Endothelial cell of umbilical vein (primary cell): ENCODE data around the gene ACSM5. TPM values are rescaled to one million over a fixed set of nuclear protein-coding genes. Genes with fewer than 3 reads are reported as not detected.

ENCODE experiments used
- BruUV-seq: library from RNA; stranded (reverse); fragments of 400-500 nt; replicated peaks from 2 replicates; lab custom pipeline; 2021; lab: Mats Ljungman, UMichigan
- CTCF ChIA-PET: fragments of 300-600, 350-600 bp; sonication (Branson Sonifier 250); formaldehyde crosslinking; loops from one replicate; lab custom pipeline; 2021; ENCODE audit warnings: antibody characterized with exemption, inconsistent platforms; lab: Charles Lee
- POLR2A ChIA-PET: fragments of 300-600, 350-600 bp; sonication (Branson Sonifier 250); formaldehyde crosslinking; loops from one replicate; lab custom pipeline; 2021; ENCODE audit warnings: antibody characterized with exemption, inconsistent platforms; lab: Charles Lee
- DNase-seq: peaks from one replicate; pipeline ENCODE4 v3.0.0-alpha.2; 2011; ENCODE audit warnings: low read depth, low spot score
- FAIRE-seq: peaks from 2 replicates; lab custom pipeline; 2011; peaks lifted over from hg19 to GRCh38; lab: Jason Lieb, UNC
- H2AFZ ChIP-seq: 2 replicates; pipeline ENCODE4 v1.6.0; 2012; ENCODE audit warnings: low read depth, low read length, control low read depth, inconsistent platforms
- H3K27ac ChIP-seq: 2 replicates; pipeline ENCODE4 v1.5.1; 2011; ENCODE audit warnings: low read depth, mild to moderate bottlenecking, control low read depth, low read length, moderate library complexity; ENCODE audit not compliant: insufficient read depth
- H3K27me3 ChIP-seq, 2 experiments: 2 replicates each; pipeline versions ENCODE4 v1.6.0 to v1.6.1; 2011; ENCODE audit warnings: low read length in 2 of 2, mixed read lengths in 1 of 2; ENCODE audit not compliant: control insufficient read depth in 2 of 2, insufficient read depth in 2 of 2
- H3K36me3 ChIP-seq, 2 experiments: 2 replicates in 1 of 2; 3 replicates in 1 of 2; pipeline ENCODE4 v1.5.1; 2011; ENCODE audit warnings: low read length in 2 of 2, mild to moderate bottlenecking in 1 of 2, moderate library complexity in 1 of 2; ENCODE audit not compliant: control insufficient read depth in 2 of 2, insufficient read depth in 2 of 2; ENCODE audit errors: extremely low read depth in 1 of 2
- H3K4me1 ChIP-seq: 3 replicates; pipeline ENCODE4 v1.5.1; 2011; ENCODE audit warnings: mild to moderate bottlenecking, low read length; ENCODE audit not compliant: control insufficient read depth, insufficient read depth; ENCODE audit errors: extremely low read depth
- H3K4me2 ChIP-seq: 2 replicates; pipeline ENCODE4 v1.6.1; 2011; ENCODE audit warnings: low read length, control low read depth, mixed read lengths; ENCODE audit not compliant: insufficient read depth
- H3K4me3 ChIP-seq, 3 experiments: fragments of 200-600 bp in 1 of 3; sonication (generic), shearing (Covaris generic) in 1 of 3; replicated peaks in 1 of 3; 2 replicates each; pipeline ENCODE4 v1.5.1; 2011 to 2016; ENCODE audit warnings: control low read depth in 3 of 3, low read length in 3 of 3, mild to moderate bottlenecking in 2 of 3, inconsistent platforms in 1 of 3, low read depth in 1 of 3, moderate library complexity in 1 of 3; ENCODE audit not compliant: insufficient read depth in 1 of 3
- H3K79me2 ChIP-seq: 2 replicates; pipeline ENCODE4 v1.6.0; 2012; ENCODE audit warnings: low read length, inconsistent platforms; ENCODE audit not compliant: control insufficient read depth, insufficient read depth
- H3K9ac ChIP-seq: replicated peaks from 2 replicates; pipeline ENCODE3; 2011; ENCODE audit warnings: low read length, control low read depth; ENCODE audit not compliant: insufficient read depth; ENCODE audit errors: extremely low read depth
- H3K9me1 ChIP-seq: replicated peaks from 3 replicates; pipeline ENCODE4 v1.6.0; 2011; ENCODE audit warnings: mild to moderate bottlenecking, low read length; ENCODE audit not compliant: control insufficient read depth, insufficient read depth; ENCODE audit errors: extremely low read depth
- H3K9me3 ChIP-seq: replicated peaks from 2 replicates; pipeline ENCODE4 v1.5.1; 2012; ENCODE audit warnings: low read length, inconsistent platforms; ENCODE audit not compliant: control insufficient read depth, insufficient read depth
- H4K20me1 ChIP-seq: replicated peaks from 2 replicates; pipeline ENCODE3; 2011; ENCODE audit warnings: mild to moderate bottlenecking, low read length; ENCODE audit not compliant: control insufficient read depth, insufficient read depth; ENCODE audit errors: extremely low read depth
- FOS ChIP-seq: IDR thresholded peaks from 2 replicates; pipeline ENCODE4 v1.6.1; 2011; ENCODE audit warnings: mild to moderate bottlenecking, low read length, moderate library complexity, borderline replicate concordance; ENCODE audit not compliant: insufficient read depth
- GATA2 ChIP-seq: IDR thresholded peaks from 2 replicates; pipeline ENCODE4 v1.7.0; 2011; ENCODE audit warnings: low read depth, mild to moderate bottlenecking, moderate library complexity, mixed read lengths, low read length; ENCODE audit not compliant: insufficient read length, insufficient read depth
- JUN ChIP-seq: IDR thresholded peaks from 2 replicates; pipeline ENCODE4 v1.6.1; 2011; ENCODE audit warnings: borderline replicate concordance, low read depth; ENCODE audit not compliant: insufficient read length, insufficient read depth
- MAX ChIP-seq: IDR thresholded peaks from 2 replicates; pipeline ENCODE4 v1.6.1; 2011; ENCODE audit not compliant: insufficient read depth, insufficient read length
- MYC ChIP-seq: IDR thresholded peaks from one replicate; pipeline ENCODE4 v1.6.1; 2011; ENCODE audit warnings: mild to moderate bottlenecking, low read depth, low read length
- POLR2A ChIP-seq: IDR thresholded peaks from 2 replicates; pipeline ENCODE4 v1.6.1; 2012; ENCODE audit warnings: low read depth, mild to moderate bottlenecking, control low read depth, low read length
- POLR2AphosphoS5 ChIP-seq: IDR thresholded peaks from 2 replicates; pipeline ENCODE4 v1.6.1; 2012; ENCODE audit warnings: low read depth, mild to moderate bottlenecking, control low read depth, low read length, moderate library complexity; ENCODE audit not compliant: insufficient read depth
- dilution Hi-C: fragments of 300-500 bp; cut with MboI; formaldehyde crosslinking; loops from one replicate; pipeline ENCODE4 v1.15.0; 2019; ENCODE audit warnings: low sequenced_read_pairs; ENCODE audit not compliant: extremely low pct_ligation_motif_present
- intact Hi-C: fragments of 100-400 bp; cut with micrococcal nuclease; formaldehyde crosslinking; loops from one replicate; pipeline ENCODE4 v1.10.0; 2022
- polyA plus RNA-seq, 4 experiments: library from polyadenylated mRNA; depleted of rRNA in 3 of 4; stranded (reverse) in 3 of 4; unstranded in 1 of 4; fragments of >200 nt; gene quantifications; 2 replicates each; pipeline versions ENCODE4 v1.2.1 to v1.2.3, GENCODE V29; 2011 to 2012; ENCODE audit warnings: missing spikeins in 1 of 4
- total RNA-seq: library from RNA; stranded (reverse); gene quantifications from 2 replicates; pipeline ENCODE4 v1.2.3, GENCODE V29; 2021

ACSM5 gene
- total and polyA plus RNA-seq, 2 donors (not counting 3 experiments of a cell fraction or from before 2014, with no cell fraction given), result 0.06 TPM; not detected in 1

GRCh38 chr16:20401475-20402016, 7.8 kb upstream of the ACSM5 start:
- no peaks in the 10 kb centered on the region for H3K9me1 ChIP-seq
- intact Hi-C loops (no loop called here), dilution Hi-C loops (no loop called here)
- H3K4me3 ChIP-seq, result no peak overlapping the region
- H2AFZ ChIP-seq, result no peak overlapping the region
- no TSS peak for BruUV-seq
- no peak for TF ChIP-seq POLR2A
- no peaks in the 10 kb centered on the region for H3K36me3 ChIP-seq
- no peak for FAIRE-seq
- H3K9me3 ChIP-seq, result no peaks in the 10 kb centered on the region
- no peak overlapping the region for H3K27ac ChIP-seq
- no peak for DNase-seq
- ChIA-PET POLR2A (no interaction called here), CTCF (no interaction called here)
- H3K9ac ChIP-seq, result no peak overlapping the region
- H4K20me1 ChIP-seq, result no peaks in the 10 kb centered on the region
- H3K27me3 ChIP-seq, result no peaks in the 10 kb centered on the region
- no peak overlapping the region for H3K4me2 ChIP-seq
- no peaks in the 10 kb centered on the region for H3K4me1 ChIP-seq
- H3K79me2 ChIP-seq, result no peaks in the 10 kb centered on the region

DNA sequence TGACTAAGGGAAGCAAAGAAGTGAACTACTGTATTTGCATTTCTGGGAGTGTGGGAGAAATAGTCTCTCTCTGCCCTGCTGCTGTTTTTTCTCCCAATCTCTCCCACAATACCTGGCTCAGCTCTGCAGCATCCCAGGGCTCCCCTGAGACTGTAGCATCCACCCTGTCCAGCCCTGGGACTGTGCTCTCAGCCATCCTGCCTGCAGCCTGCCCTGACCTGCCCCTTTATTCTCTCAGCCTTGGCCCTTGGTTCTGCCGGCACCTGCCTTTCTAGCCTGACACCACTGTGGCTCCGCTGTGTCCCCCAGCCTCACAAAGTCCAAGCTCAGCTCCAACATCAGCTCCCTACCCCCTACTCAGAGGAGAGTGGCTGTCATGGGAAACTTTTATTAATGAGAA, 6.7 kb upstream of the ACSM5 start:
- Histone ChIP-seq H3K4me1 (no peaks in the 10 kb centered on the region), H3K4me2 (no peak overlapping the region), H3K36me3 (no peaks in the 10 kb centered on the region), H3K27me3 (no peaks in the 10 kb centered on the region), H3K9ac (no peak overlapping the region), H3K4me3 (no peak overlapping the region), H3K9me1 (no peaks in the 10 kb centered on the region), H2AFZ (no peak overlapping the region), H3K27ac (no peak overlapping the region), H4K20me1 (no peaks in the 10 kb centered on the region), H3K79me2 (no peaks in the 10 kb centered on the region), H3K9me3 (no peaks in the 10 kb centered on the region)
- dilution Hi-C loops (no loop called here), intact Hi-C loops (no loop called here)
- TF ChIP-seq GATA2 (no peak), JUN (no peak), POLR2AphosphoS5 (no peak), FOS (no peak), MAX (no peak), MYC (no peak)
- ChIA-PET POLR2A (no interaction called here), CTCF (no interaction called here)
- DNase-seq (no peak), FAIRE-seq (no peak)
- no TSS peak for BruUV-seq
